ENCODE measurements around the gene FBXO38.

The FBXO38 gene

DNA sequence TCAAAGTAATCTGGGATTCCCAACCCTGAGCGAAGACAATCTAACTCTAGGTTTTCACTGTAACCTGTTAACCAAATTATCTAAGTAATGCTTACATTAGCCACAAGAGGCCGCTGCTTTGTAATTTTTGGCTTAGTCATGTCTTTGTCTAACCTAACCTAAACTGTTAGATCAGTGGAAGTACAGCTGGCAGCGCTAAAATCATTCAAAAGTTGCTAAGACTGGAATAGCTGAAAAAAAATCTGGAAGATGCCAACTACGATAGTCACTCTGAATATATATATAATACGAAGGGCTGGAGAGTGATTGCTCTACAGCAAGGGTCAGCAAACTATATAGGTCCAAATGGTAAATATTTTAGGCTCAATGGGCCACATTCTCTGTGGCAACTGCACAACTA lies 60.2 kb downstream of the FBXO38 start:
- no peaks in the 10 kb centered on the region for H3K27me3 ChIP-seq (replicated peaks; ENCODE audit: control insufficient read depth, insufficient read depth, low read length)
- peak; percentile 13 for DNase-seq (ENCODE audit: extremely low read depth, insufficient read length)
- H3K36me3 ChIP-seq (ENCODE audit: control insufficient read depth, insufficient read depth, low read length): peaks cover 3% of the 10 kb centered on the region
- H3K4me3 ChIP-seq (replicated peaks; ENCODE audit: low read depth, low read length): no peak overlapping the region
- TF ChIP-seq, protein P1, sequence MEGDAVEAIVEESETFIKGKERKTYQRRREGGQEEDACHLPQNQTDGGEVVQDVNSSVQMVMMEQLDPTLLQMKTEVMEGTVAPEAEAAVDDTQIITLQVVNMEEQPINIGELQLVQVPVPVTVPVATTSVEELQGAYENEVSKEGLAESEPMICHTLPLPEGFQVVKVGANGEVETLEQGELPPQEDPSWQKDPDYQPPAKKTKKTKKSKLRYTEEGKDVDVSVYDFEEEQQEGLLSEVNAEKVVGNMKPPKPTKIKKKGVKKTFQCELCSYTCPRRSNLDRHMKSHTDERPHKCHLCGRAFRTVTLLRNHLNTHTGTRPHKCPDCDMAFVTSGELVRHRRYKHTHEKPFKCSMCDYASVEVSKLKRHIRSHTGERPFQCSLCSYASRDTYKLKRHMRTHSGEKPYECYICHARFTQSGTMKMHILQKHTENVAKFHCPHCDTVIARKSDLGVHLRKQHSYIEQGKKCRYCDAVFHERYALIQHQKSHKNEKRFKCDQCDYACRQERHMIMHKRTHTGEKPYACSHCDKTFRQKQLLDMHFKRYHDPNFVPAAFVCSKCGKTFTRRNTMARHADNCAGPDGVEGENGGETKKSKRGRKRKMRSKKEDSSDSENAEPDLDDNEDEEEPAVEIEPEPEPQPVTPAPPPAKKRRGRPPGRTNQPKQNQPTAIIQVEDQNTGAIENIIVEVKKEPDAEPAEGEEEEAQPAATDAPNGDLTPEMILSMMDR (IDR thresholded peaks at IDR 0.05; ENCODE audit: insufficient read depth, low read length, poor library complexity, severe bottlenecking): peak; percentile 69

DNA sequence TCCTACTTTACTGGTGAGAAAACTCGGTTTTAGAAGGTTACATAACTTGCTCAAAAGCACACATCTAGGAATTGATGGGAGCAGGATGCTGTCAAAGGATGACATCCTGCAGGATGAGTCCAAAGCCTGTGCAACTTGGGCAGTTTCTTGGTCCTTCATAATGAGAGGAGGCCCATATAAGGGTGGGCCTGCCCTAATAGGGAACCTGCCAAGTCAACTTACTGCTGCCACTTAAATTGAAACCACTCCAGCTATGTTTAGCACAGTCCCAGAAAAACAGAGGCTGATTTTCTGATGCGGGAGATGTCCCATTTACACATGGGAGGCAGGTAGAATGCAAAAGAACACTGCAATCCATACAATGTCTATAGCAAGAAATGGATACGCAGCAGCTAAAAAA lies 61.8 kb downstream of the FBXO38 start:
- DNase-seq (ENCODE audit: extremely low read depth, insufficient read length): no peak
- Histone ChIP-seq H3K36me3 (ENCODE audit: control insufficient read depth, insufficient read depth, low read length) (peaks cover 2% of the 10 kb centered on the region), H3K4me3 (replicated peaks; ENCODE audit: low read depth, low read length) (no peak overlapping the region), H3K27me3 (replicated peaks; ENCODE audit: control insufficient read depth, insufficient read depth, low read length) (no peaks in the 10 kb centered on the region)
- TF ChIP-seq, protein P1 (IDR thresholded peaks at IDR 0.05; ENCODE audit: insufficient read depth, low read length, poor library complexity, severe bottlenecking): no peak

DNA sequence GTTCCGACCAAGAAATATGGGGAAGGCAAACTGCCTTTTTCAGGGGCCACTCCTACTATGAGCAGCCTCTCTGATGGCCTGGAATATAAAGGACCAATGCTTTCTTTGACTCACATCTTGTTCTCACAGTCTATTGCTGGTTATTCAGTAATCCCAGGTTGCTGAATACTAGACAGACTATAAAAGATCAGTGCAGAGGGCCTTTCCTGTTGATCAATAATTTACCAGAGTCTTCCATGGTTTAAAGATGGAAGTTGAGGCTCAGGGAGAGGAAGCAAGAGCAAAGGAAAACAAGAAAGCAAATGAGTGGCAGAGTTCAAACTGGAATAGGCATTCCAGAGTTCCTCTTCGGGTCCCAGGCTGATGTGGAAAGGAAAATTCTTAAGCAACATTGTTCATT lies 62.9 kb downstream of the FBXO38 start:
- H3K4me3 ChIP-seq (replicated peaks; ENCODE audit: low read depth, low read length): no peak overlapping the region
- TF ChIP-seq, protein P1 (IDR thresholded peaks at IDR 0.05; ENCODE audit: insufficient read depth, low read length, poor library complexity, severe bottlenecking): no peak
- H3K36me3 ChIP-seq (ENCODE audit: control insufficient read depth, insufficient read depth, low read length): peaks cover 2% of the 10 kb centered on the region
- H3K27me3 ChIP-seq (replicated peaks; ENCODE audit: control insufficient read depth, insufficient read depth, low read length): no peaks in the 10 kb centered on the region
- no peak for DNase-seq (ENCODE audit: extremely low read depth, insufficient read length)

DNA sequence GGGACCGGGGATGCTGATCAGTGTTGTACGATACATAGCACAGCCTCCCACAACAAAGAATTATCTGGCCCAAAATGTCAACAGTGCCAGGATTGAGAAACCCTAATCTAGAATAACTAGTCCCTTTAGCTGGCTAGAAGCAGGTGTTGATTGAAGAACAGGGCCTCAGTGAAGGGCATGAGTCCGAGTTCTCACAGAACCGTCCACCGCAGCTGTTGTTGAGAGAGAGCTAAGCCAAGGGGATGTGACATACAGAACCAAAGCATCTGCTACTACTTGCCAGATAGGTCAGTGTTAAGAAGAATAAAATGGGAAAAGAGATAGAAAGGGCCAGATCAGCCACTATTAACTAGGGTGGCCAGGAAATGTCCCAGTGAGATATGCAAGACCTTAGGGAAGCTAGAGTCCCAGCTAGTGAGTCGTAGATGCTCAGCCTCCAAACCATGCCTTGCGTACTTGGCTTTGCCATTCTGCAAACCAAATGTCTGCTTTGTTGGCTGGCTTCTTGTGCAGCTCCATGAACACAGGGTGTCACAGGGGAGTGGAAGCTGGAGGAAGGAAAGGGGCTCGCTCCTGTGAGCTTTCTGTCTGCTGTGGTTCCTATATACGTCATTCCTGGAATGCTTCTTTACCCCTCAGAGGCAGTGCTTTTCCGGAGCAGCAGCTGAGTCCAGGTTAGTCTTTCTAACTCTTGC lies 68.9 kb downstream of the FBXO38 start:
- Histone ChIP-seq H3K27me3 (replicated peaks; ENCODE audit: control insufficient read depth, insufficient read depth, low read length) (no peaks in the 10 kb centered on the region; the same call in 1 of the 2 replicates), H3K36me3 (ENCODE audit: control insufficient read depth, insufficient read depth, low read length) (no peaks in the 10 kb centered on the region), H3K4me3 (replicated peaks; ENCODE audit: low read depth, low read length) (no peak overlapping the region)
- TF ChIP-seq, protein P1 (IDR thresholded peaks at IDR 0.05; ENCODE audit: insufficient read depth, low read length, poor library complexity, severe bottlenecking): no peak
- no peak for DNase-seq (ENCODE audit: extremely low read depth, insufficient read length)

DNA sequence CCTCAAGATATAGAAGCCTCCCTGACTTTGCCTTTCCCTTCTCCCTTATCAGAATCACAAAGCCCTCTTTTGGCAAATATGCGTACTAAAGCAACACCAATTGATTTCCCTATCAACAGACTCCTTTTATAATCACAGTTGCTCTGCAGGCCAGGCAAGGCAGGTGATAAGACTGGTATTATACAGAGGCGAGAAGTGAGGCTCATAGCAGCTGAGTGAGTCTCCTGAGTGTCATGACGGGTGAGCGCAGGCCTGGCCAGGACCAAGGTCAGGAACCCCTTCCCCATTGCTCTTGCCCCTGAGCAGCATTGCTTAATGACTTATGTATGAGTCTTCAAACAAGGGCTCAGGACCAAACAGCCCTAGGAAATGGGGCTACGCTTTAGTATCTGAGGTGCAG lies 70.8 kb downstream of the FBXO38 start:
- TF ChIP-seq, protein P1 (IDR thresholded peaks at IDR 0.05; ENCODE audit: insufficient read depth, low read length, poor library complexity, severe bottlenecking): no peak
- H3K4me3 ChIP-seq (replicated peaks; ENCODE audit: low read depth, low read length): no peak overlapping the region
- H3K36me3 ChIP-seq (ENCODE audit: control insufficient read depth, insufficient read depth, low read length): no peaks in the 10 kb centered on the region
- no peaks in the 10 kb centered on the region; the same call in 1 of the 2 replicates for H3K27me3 ChIP-seq (replicated peaks; ENCODE audit: control insufficient read depth, insufficient read depth, low read length)
- no peak for DNase-seq (ENCODE audit: extremely low read depth, insufficient read length)

All from GM06990 (cell line).